Activated CD8-positive, alpha-beta memory T cell treated with anti-CD3 and anti-CD28 coated beads, Interleukin-2, amount 50 U/mL, for 1 hour (primary cell): Measurements from ENCODE around the gene PRR5L.

Source experiments
- DNase-seq: peaks from one replicate; pipeline ENCODE4 v3.0.0-alpha.2; 2020; ENCODE audit errors: extremely low read depth

The PRR5L gene, protein sequence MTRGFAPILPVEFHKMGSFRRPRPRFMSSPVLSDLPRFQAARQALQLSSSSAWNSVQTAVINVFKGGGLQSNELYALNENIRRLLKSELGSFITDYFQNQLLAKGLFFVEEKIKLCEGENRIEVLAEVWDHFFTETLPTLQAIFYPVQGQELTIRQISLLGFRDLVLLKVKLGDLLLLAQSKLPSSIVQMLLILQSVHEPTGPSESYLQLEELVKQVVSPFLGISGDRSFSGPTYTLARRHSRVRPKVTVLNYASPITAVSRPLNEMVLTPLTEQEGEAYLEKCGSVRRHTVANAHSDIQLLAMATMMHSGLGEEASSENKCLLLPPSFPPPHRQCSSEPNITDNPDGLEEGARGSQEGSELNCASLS

DNA sequence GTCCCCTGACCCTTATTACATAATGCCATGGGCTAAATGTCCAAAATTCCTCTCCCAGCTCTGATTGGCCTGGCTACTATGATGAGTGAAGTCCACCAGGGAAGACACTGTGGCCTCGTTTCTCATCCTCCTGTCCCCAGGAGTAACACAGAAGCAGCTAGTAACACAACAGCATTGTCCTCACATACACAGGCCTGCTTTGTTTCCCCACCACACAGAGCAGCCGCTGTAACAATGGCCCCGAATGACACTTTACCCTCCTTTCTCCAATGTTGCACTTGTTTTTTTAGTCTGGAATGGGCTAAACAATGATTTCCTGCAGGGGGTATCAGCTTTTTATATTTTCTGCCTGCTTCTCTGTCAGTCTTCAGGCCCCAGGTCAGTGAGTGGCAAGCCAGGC, at the start of gene PRR5L:
TSS of gene PRR5L (plus strand) at position 363 of the 400 bp plus-strand sequence. CDS start 104,834 bp downstream, outside the sequence.
- DNase-seq = no peak

DNA sequence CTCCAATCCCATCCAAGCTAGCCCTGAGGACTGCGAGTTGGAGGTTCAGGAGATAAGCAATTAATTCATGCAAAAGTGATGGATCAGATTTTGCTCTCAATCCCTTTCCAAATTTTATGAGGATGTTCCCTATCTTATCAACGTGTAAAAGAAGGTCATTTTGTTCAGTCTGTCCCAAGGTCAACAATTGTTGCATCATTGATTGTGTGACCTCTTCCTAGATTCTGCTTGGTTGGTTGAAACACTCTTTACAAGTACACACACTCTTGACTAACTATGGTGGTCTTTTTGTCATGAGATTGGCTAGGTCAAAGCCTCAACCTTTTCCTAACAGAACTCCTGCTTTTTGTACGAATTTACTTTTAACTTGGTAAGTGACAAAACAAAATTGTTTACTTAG, 48.6 kb upstream of the PRR5L start:
- DNase-seq = no peak

DNA sequence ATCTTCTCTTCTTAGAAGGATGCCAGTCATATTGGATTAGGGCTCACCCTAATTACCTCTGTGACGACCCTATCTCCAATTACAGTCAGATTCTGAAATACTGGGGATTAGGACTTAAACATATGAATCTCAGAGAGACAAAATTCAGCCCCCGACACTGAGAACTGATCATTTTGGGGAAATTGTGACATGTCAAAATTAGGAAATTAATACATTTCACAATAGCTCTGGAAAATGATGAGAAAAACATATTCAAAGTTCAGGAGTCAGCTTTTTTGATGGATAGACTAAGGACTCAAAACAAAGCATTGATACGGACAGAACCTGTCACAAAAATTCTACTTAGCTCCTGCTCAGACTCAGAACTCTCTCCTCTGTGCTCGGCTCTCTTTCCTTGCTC, 47.7 kb upstream of the PRR5L start:
- DNase-seq = no peak

DNA sequence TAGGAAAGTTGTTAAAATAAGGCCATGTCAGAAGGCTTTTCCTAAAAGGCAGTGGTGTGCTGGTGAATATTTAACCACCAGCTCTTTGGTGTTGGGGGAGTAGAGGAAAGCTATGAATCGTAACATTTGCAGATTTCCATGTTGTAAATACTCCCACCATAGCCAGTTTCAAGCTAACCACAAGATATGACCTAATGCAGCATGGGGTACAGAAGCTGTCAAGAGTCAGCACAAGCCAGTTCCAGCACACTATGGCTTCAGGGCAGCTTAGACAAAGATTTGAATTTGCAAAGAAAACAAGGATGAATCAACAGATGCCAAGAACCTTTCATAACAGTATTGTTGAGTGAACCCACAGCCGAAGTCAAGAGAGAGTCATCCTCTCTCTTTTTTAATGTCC, 46.8 kb upstream of the PRR5L start:
- DNase-seq = no peak

DNA sequence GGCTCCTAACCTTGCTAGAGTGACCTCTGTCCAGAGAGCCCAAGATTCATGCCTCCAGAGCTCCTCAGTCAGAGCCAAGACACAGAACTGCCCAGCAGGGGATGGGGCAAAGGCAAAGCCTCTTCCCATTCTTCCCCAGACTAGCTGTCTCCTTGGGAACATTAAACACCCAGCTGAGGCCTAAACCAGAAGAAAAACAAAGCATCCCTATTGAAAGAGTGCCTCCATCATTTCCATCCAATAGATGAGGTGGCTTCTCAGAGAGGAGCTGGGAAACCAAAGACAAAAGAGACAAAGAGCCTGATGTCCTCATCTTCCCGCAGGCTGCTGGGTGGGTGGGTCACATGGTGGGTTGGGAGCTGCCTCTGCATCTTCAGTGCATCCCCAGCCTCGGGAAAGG, 44.3 kb upstream of the PRR5L start:
- no peak for DNase-seq

DNA sequence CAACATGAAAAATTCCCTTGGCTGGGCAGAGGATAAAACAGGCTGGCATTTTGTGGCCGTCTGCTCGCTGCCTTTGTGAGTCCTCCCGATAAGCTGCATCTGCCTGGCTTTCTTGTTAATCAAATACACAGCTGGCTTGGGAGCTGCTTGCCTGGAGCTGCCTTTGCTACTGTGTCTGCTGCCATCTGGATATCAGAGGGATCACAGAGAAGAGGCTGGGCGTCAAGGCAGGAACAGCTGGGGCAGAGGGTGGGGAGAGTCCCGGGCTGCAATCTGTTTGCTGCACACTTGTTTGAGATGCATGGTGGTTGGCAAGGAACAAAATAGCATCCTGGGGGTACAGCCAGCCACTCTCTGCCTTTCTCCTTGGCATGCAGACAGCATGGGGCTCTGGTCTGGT, 42.9 kb upstream of the PRR5L start:
- no peak for DNase-seq

DNA sequence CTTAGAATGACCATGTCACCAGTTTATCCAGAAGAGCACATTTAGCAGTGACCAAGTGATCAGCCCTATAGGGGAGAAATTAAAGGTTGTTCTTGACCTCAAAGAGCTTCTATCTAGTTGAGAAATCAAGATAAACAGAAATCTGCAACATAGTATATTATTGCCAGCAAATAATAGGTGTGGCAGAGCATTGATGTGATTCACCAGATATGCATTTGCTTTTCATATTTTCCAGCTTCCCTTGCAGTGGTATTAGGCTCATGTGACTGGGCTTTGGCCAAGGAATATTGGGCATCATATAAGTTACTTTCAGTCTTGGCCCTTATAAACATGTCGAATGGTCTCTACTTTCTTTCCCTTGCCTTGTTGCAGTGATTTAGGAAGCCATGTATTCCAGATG, 41.4 kb upstream of the PRR5L start:
- no peak for DNase-seq

DNA sequence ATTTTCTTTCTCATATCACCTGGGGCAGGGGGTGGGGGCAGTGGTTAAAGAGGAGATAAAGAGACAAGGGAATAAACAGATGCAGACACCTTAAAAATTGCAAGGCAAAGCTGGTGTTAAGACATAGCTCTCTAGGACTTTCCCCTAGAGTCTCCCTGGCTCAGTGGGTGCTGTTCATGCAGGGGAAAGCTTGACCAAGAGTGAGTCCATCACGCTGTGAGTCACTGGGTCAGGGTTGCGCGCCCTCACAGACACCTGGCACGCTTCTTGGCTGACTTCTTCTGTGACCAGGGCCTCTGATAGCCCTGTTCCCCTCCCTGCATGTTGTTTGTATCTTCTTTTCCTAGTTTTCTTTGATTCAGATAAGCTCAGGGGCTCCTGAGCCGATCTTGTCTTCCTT, 38.7 kb upstream of the PRR5L start:
- DNase-seq = no peak

DNA sequence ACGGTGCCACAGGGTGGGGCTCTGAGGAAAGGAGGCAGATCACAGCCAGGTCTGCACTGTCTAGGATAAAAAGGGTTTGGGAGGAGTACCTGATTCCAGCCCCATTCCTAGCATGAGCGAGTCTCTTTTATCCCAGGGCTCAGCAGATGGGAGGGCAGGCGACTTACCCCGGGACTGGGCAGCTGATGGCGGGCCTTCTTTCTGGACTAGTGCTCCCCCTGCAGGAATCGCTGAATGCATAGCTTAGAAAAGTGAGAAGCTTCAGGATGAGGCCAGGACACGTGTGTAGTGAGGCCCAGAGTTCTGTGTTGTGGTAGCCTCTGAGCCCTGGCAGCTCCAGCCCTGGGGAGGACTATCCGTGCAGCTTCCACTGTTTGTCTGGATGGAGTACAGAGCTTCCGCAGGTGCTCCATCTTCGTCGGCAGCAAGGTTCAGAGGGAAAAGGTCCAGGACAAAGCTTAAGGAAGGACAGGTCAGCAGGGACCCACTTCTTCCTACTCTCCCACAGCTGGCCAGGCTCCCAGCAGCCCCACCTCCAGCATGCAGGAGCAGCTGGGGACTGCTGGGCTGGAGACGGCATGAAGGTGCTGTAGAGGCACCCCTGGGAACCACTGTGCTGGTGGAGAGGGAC, 37.2 kb upstream of the PRR5L start:
- DNase-seq = no peak

DNA sequence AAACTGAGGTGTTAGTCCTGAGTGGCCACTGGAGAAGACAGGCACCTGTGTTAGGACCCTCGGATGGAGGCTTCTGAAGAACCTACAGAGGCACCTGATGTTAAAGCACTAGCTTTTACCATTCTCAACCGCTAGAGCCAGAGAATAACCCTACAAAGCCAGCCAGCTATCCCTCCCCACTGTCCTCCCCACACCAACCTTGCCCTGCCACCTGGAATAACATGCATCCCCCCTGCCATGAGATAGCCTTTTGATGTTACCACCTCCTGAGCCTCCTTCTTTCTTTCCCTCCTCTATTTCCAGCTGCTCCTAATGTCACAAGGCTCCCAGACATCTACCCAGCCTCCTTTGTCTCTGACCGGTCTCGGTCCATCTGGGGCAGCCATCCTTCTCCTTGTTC, 35.0 kb upstream of the PRR5L start:
- DNase-seq = no peak

DNA sequence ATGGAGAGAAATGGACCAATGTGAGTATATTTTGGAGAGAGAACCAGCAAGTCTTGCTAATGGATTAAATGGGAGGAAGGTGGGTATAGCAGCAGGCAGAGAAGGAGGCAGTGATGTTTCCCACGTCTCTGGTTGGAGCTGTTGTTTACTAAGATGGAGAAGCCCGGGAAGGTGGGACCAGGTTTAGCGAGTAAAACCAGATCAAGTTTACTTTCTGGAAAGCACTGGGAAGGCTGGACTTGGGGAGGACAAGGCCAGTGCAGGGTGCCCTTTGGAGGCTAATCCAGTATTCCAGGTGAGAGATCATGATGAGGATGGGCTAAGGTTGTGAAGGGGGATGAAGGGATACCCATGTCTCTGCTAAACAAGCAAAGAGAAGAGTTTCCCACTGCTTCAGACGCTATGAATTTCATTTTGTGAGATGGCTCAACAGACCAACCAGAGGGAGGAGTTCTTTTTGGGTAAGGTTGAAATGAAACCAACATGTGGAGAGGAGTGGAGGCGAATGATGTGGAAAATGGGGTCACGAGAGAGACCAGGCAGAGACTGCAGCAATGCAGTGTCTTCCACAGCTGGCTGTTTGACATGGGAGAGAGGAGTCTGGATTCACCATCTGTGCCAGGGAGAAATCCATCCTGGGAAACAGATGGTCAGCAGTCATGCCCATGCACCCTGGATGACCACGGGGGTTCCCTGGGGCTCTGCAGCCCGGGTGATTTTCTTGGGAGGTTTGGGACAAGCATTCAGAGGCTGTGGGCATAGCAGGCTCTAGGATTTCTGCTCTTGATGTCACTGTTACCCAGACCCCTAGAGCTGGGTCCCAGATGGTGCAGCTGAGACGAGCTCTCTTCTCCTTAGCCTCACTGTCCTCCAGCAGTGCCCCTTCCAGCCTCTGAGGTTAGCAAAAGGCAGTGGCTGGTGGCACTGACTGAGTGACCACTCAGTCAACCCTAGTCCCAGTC, 31.8 kb upstream of the PRR5L start:
- no peak for DNase-seq

DNA sequence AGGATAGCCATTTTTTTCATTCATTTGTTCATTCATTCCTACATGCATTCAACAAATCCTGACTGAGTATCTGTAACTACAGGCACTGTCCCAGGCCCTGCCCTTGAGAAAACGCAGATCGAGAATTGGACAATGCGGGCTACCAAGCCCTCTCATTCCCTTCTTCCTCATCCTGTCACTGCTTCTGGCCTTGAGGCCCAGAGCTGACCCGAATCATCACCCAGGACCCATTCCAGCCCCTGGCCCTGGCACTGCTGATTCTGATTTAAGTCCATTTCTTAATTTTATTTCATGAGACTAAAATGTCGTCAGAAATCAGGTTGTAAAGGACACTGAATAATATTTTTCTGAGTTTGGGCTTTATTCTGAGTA, 31.1 kb upstream of the PRR5L start:
- DNase-seq = no peak

DNA sequence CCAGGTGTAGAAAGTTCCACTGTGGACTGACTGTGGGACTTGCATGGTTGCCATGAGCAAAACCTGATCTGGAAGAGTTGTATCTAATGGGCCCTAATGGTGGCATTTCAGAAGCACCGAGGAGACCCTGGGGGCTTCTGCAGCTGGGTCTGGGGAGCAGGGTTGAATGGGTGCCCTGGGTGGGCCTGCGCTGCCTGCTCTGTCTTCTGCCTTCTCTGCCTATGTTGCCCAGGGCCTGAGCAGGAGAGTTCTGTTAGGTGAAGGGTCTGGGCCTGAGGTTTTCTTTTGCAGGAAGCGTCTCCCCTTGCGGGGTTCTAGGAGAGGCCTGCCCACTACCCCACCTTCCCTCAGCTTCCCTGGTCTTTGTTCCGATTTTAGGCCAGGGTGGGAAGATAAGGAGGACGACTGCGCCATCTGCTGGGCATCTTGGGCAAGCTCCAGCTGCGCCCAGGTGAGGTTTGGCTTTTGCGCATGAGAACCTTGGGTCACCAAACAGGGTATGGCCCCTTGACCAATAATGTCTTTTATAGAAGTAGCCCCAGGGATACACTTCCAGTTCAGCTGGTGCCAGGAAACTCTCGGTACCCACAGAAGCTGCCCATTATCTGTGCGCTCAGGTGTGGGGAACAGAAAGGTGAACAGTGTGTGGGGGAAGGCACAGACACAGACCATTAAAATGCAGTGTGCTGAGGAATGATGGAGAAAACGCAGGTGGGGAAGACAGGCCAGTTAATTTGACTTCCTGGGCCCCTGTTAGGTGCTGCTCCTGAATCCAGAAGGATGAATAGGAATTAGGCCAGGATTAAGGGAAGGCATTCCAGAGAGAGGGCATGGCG, 30.1 kb upstream of the PRR5L start:
- DNase-seq = no peak

DNA sequence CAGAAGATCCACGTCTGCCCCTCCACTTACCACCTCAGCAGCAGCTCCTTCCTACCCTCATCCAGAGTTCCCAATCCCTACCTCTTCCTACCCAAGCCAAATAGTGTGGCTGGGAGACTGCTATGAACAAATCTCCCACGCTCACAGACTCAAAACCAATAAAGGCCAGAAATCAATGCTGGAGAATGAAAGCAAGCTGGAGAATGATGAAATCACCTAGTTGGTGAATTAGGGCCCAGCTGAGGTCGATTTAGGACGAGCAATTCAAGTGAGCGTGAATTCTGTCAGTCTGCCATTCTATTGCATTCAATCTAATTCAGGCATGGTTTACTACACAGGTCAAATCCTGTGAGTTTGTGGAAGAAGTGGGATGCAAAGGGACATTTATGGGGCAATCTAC, 29.3 kb upstream of the PRR5L start:
- DNase-seq = no peak

DNA sequence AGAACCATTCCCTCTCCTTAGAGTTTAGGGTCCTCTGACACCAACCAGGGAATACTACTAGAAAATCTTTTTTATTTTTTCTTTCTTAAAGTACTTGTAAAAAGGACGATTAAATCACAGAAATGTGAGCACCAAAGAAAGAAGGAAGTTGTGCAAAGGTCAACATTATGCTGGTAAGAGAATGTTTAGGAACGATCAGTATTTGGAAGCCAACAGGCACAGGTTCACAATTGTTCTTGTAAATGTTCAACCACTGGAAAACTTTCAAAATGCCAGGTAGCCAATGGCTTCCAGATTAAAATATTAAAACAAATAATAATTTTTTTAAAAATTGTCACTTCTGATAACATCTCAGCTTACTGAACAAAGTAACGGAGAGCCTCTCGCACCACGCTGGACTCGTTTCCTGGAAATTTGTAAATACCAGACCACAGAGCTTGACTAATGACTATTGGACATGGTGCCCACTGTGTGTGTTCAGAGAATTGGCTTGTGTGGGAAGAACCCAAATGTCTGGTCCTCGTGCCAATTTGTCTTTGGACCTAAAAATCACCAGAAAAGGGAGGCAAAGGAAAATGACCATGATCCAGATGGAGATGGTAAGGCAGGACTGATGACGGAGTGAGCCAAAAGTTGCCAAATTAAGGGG, 27.6 kb upstream of the PRR5L start:
- DNase-seq = no peak

DNA sequence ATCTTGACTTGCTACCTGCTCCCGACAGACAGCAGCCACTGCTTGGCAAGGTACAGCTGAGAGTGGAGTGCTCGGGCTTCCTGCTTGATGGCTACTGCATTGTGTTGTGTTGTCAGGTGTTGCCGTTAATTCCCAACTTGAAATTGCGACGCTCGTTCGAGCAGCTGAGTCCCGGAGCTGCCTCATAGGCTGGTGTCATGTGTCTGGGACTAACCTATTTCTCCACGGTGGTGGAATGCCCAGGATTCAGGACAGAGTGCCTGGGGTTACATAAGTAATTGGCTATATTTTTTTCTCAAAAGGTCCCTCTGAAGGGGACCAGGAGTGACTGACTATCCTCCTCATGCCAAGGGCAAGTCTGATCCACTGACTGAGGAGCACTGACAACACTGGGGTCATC, 25.4 kb upstream of the PRR5L start:
- no peak for DNase-seq

DNA sequence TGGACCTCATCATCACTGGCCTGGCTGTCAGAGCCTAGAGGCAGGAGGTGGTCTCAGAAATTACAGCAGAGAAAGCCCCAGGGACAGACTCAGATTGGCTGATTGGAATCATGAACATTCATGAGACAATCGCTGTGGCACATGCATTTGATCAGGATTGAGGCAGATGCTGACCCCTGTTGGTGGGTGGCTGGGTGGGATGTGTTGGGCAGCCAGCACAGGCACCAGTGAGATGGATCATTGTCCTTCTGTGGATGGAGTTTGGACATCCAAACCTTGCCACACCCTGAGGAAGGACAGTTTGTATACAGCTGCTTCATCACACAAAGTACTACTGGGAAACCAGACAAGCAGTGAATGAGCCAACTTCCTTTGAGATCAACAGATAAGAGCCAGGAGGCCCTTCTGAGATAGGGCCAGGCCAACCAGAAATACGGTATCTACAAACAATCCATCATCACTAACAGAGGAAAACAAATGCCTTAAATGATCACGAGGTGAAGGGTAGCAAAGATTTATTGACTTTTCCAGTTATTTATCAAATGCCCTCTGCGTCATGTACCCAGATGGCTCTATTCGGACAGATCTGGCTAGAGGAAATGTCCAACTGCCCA, 24.2 kb upstream of the PRR5L start:
- DNase-seq = no peak

DNA sequence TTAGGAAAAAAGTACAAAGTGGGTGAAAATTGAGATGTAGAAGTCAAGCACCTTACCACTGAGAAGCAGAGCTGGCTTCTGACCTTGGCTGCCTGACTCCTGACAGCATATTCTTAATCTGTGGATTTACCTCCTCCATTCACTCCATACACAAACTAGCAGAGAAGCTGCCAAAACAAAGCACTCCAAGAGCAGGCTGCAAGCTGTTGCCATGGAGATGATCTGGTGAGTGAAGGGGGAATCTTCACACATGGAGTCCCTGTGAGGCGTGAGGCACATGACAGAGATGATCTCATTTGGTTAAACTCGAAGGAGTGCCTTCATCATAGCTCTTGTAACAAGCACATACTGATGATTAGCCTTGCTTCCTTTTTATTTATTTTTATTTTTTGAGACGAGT, 23.0 kb upstream of the PRR5L start:
- DNase-seq = no peak

DNA sequence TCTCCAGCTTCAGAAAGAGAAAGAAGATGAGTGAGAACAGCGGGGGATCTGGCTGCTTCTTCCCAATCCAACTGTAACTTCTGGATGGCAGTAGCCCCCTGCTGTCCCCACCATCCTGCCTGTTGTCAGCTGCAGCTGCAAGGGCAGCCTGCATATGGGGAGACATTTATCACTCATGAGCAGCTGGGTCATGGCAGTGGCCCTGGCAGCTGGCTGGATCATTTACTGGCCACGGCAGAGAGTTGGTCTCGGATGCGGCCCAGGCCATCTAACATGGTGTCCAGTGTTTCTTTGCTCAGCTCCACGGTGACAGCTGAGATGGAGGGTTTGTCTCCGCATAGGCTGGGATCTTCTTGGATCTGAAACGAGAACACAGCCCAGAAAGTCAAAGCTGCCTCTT, 21.7 kb upstream of the PRR5L start:
- no peak for DNase-seq

DNA sequence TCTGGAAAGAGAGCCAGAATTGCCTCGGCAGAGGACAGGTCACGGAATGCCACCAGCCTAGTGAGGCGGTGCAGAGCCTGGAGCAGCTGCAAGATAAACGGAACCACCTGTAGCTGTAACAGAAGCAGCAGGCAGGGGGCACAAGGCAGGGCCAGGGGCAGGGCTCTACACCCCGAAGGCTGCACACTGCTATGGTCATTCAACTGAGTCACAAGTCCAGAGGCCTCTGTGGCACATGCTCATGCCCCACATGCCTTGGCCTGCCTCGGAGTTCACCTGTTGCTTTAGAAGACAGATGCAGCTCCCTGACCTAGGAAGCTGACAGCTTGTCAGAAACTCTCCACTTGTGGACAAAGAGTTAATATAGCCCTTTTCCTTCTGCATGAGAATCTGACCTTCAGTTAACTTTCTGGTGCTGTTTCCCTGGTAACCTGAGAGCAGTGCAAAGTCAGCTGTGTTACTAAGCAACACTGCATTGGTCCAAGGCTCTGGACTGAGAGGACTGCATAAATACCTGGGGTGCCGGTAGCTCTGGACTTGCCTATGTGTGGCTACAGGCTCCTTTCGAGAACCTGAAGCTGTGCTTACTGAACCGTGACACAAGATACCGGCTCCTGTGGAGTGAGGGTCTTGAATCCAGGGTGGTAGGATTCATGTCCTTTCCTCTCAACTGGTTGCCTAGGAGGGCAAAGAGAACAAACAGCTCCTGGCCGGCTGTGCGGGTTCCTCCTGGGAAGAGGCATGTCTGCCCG, 17.4 kb upstream of the PRR5L start:
- no peak for DNase-seq
